Spleen (tissue), 7 donors: ENCODE measurements around the gene CUEDC1.

Experiments used
- CTCF ChIP-seq, 11 experiments: fragments of 200-600 bp in 7 of 11; fragments of 450-650 bp in 4 of 11; sonication (generic) in 4 of 11; IDR thresholded peaks in 8 of 11; conservative IDR thresholded peaks in 3 of 11; 1 replicate in 7 of 11; 2 replicates in 4 of 11; pipeline versions ENCODE4 v1.4.0 to v1.8.0; 2016 to 2021; ENCODE audit warnings: antibody characterized with exemption in 11 of 11, inconsistent platforms in 4 of 11, mild to moderate bottlenecking in 1 of 11
- POLR2A ChIP-seq, 3 donors: fragments of 450-650 bp; IDR thresholded peaks; one replicate each; pipeline ENCODE4 v1.5.1; 2017; ENCODE audit warnings: antibody characterized with exemption in 3 of 3, mild to moderate bottlenecking in 1 of 3
- POLR2AphosphoS5 ChIP-seq, 3 donors: sonication (generic); formaldehyde crosslinking; IDR thresholded peaks; one replicate each; pipeline ENCODE4 v1.5.1; 2017; ENCODE audit warnings: antibody characterized with exemption in 3 of 3
- donor health status: DM: no; HTN: no; CAD: no; lungs with moderate emphysema.
- donor health status: DM: no; HTN: no; CAD: no.
- donor health status: DM: no; HTN: no; CAD: no.

GRCh38 chr17:57966875-57967274, 11.7 kb upstream of the CUEDC1 start:
- TF ChIP-seq POLR2A (IDR thresholded peaks at IDR 0.05) (no peak), CTCF (IDR thresholded peaks at IDR 0.05 in 8 of 11, conservative IDR thresholded peaks at IDR 0.05 in 3 of 11) (no peak), POLR2AphosphoS5 (IDR thresholded peaks at IDR 0.05) (no peak)
